Measurements from ENCODE around the gene AR.
"Not testable (repeated sequence)": the region's sequence is repeated elsewhere in the genome, so short reads cannot be mapped to it uniquely, and the experiment has no call there.

Gene AR

GRCh38 chrX:67637293-67637692, 93.5 kb downstream of the AR start:
- not testable (repeated sequence) for DNase-seq

DNA sequence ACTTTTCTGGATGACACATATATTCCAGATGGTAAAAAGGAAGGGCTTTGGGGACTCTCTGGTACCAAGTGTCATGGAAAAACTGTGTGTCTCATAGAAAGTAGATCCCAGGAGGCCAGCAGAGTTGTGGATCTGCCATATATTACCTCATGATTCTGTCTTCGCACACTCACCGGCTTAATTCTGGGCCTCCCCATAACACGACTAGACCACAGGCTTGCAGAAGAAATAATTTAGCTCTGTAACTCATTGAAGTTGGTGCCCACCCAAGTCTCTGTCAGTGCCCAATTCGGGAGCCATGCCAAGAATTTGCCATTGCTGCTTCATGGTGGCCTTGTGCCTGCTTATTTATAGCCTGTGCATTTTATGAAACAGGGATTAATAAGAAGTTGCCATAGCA, 104.5 kb downstream of the AR start:
- DNase-seq: no peak

GRCh38 chrX:67651437-67652142, 107.8 kb downstream of the AR start:
- no peak for DNase-seq

DNA sequence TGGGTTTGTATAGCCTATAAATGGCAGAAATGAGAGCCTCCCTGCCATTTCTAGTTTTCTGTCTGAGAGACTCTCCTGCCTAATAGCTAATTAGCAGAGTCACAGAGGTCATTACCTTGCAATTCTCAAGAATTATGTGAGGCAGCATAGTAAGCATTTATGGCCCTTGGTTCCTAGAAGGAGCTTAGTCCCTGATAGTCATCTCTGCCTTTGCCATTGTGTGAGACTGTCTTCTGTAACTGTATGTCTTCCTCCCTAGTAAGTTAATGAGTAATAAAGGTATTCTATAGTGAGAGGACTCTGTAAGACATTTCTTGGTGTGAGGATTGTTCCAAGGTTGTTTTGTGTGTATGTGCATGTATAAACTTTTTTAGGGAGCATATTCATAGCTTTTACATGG, 108.7 kb downstream of the AR start:
- DNase-seq: no peak

DNA sequence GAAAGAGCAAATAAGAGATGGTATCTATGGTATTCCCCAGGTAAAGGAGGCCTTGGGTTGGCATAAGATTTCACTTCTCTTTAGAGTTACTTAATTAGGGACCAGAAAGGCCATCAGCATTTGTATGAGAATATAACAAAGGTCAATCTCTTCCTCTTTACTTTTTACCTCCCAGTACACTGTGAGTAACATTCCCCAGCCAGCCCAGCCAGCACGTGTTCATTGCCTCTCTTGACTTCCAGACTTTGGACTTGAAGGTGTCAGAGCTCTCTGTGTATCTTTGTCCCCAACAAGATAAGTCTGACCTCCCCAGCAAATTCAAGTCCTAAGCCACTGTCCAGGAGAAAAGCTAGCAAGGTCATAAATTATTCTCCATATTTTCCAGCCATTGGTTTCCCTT, 110.5 kb downstream of the AR start:
- DNase-seq: no peak

DNA sequence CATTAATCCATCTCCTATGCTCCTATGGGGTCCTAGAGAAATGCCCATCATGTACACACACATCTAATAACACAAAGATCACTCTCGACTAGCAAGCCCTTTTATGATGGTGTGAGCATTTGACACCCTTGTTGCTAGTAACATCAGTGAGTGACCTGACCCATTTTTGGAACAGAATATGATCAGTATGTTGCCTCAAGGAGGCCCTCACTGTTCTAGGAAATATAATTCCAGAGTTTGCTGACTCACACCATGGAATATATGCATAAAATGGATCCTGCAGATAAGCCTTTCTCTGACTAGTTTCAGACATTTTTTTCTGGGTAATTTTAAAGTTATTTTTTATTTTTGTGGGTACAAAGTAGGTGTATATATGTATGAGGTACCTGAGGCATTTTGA, 121.8 kb downstream of the AR start:
- DNase-seq: no peak

- DNase-seq: not testable (repeated sequence)
Measured at GRCh38 chrX:67670717-67671116, 126.9 kb downstream of the AR start.

DNA sequence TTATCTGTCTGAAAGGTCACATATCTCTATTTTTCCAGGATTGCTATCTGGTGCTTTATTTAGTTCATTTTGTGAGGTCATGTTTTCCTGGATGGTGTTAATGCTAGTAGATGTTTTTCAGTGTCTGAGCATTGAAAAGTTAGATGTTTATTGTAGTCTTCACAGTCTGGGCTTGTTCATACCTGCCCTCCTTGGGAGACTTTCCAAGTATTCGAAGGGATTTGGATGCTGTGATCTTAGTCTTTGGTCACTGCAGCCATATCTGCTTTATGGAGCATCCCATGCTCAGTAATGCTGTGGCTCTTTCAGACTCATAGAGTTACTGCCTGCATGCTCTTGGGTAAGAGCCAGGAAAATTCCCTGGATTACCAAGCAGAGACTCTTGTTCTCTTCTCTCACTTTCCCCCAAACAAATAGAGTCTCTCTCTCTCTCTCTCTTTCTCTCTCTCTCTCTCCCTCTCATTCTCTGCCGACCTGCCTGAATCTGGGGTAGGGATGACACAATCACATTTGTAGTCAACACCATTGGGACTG, 130.0 kb downstream of the AR start:
- DNase-seq: no peak

- no peak for DNase-seq
Measured at GRCh38 chrX:67674741-67675140, 130.9 kb downstream of the AR start.

DNA sequence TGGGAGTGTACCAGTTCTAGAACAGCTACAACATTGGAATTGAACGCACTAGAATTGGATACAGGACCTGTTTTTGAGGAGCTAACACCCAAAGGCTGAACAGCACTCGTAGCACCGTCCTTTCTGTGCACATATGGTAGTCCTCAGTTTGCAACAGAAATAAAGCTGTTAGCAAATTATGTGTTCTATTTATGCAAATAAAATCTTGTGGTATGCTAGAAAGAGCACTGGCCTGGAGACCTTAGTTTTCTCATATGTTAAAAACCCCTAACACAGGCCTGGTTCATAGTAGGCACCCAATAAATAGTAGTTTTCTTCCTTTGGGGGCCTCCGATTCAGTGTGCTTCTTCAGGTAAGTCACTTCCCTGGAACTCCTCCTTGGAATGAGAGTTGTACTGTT, 140.3 kb downstream of the AR start:
- DNase-seq: no peak

DNA sequence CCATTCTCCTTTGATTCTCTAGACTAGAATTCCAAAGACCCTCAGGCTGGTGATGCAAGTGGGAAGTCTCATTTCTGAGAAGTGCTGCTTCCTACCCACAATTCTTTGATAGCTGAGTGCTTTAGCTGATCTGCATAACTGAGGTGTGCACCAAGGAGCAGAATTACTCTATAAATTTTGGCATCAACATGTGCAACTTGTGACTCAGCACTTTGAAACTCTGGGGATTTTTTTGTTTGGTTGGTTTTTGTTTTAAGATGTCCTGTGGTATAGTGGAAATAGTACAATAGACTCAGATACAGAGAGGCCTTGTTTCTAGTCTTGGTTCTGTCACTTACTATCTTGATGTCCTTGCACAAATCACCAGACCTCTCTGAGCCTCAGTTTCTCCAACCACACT, 148.4 kb downstream of the AR start:
- DNase-seq: no peak

GRCh38 chrX:67693928-67694327, 150.1 kb downstream of the AR start:
- DNase-seq: no peak

- DNase-seq: no peak
Measured at GRCh38 chrX:67697452-67697851, 153.6 kb downstream of the AR start.

- DNase-seq: no peak
Measured at GRCh38 chrX:67700602-67701001, 156.8 kb downstream of the AR start.

DNA sequence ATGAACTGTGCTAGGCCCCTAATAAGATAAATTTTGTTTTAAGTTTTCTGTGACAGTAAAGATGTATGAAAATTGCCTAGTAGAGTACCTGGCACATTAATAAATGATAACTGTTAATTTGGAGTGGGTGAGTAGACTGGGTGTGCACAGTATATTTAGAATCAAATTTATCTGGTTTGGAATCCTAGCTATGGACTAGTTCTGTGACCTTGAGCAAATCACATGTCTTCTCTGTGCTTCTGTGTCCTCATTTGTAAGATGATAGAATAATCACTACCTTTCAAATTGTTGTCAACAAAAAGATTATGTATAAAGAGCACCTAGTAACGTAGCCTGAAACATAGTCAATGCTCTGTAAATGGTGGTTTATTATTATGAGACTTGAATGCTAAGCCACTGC, 170.2 kb downstream of the AR start:
- DNase-seq: no peak

DNA sequence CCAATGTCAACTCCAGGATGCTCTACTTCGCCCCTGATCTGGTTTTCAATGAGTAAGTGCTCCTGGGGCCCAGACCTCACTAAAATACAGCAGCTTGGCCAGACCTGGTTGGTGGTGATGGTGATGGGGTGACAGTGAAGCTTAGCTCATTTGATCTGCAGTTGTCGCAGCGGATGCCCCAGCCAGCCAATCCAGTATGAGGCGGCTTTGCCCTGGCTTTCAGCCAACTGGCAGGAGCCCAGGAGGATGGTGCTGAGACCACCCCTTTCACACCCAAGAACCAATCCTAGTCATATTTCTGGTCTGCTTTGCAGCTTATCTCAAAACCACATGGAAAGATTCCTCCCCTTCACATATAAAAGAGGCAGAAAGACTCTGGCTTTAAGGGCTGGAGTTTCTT, 173.8 kb downstream of the AR start:
- no peak for DNase-seq

DNA sequence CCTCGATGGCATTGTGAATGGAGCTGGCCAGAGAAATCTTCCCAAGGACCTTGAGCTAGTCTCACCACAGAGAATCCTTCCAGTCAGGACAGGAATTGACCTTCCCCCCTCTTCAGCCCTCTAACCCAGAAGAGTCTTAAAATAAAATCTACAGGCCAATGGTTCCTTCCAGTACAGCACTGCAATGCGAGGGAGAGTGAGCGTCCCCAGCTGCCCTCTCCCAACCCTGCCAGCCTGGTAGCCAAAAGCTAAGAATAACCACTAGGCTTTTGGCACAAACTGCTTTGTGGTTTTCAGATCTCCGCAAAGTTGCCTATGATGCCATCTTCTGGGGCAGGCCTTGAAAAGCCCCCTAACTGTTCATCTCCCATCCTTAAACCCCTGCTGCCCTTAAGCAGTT, 175.1 kb downstream of the AR start:
- DNase-seq: no peak

DNA sequence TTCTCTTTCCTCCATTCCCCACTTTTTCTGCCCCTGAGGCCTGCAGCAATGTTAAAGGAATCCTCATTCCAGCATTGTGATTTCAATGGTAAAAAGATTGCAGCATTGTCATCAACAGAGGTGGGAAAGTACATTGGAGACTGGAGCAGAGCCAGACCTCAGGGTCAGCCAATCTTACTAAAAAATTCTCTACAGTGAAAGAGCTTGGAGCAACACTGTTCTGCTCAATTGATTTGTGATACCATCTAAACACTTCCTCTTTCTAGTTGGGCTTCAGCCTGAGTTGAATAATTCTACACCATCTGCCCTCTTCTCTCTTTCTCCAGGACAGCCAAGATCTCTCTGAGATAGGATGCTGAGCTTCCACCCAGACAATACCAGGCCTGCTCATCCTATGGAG, 176.5 kb downstream of the AR start:
- DNase-seq: no peak

- no peak for DNase-seq
Measured at GRCh38 chrX:67721321-67721720, 177.5 kb downstream of the AR start.

DNA sequence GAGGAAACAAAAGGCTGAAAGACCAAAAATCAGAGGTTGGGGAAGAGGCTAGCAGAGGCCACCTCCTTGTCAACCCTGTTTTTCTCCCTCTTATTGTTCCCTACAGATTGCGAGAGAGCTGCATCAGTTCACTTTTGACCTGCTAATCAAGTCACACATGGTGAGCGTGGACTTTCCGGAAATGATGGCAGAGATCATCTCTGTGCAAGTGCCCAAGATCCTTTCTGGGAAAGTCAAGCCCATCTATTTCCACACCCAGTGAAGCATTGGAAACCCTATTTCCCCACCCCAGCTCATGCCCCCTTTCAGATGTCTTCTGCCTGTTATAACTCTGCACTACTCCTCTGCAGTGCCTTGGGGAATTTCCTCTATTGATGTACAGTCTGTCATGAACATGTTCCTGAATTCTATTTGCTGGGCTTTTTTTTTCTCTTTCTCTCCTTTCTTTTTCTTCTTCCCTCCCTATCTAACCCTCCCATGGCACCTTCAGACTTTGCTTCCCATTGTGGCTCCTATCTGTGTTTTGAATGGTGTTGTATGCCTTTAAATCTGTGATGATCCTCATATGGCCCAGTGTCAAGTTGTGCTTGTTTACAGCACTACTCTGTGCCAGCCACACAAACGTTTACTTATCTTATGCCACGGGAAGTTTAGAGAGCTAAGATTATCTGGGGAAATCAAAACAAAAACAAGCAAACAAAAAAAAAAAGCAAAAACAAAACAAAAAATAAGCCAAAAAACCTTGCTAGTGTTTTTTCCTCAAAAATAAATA, 179.9 kb downstream of the AR start:
- DNase-seq: no peak

GRCh38 chrX:67724359-67725110, 180.7 kb downstream of the AR start:
- DNase-seq: no peak

DNA sequence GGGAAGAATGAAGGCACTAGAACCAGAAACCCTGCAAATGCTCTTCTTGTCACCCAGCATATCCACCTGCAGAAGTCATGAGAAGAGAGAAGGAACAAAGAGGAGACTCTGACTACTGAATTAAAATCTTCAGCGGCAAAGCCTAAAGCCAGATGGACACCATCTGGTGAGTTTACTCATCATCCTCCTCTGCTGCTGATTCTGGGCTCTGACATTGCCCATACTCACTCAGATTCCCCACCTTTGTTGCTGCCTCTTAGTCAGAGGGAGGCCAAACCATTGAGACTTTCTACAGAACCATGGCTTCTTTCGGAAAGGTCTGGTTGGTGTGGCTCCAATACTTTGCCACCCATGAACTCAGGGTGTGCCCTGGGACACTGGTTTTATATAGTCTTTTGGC, 181.7 kb downstream of the AR start:
- DNase-seq: no peak

DNA sequence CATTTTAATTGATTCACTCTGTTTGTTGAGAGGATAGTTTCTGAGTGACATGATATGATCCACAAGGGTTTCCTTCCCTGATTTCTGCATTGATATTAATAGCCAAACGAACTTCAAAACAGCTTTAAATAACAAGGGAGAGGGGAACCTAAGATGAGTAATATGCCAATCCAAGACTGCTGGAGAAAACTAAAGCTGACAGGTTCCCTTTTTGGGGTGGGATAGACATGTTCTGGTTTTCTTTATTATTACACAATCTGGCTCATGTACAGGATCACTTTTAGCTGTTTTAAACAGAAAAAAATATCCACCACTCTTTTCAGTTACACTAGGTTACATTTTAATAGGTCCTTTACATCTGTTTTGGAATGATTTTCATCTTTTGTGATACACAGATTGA, 182.2 kb downstream of the AR start:
- no peak for DNase-seq

DNA sequence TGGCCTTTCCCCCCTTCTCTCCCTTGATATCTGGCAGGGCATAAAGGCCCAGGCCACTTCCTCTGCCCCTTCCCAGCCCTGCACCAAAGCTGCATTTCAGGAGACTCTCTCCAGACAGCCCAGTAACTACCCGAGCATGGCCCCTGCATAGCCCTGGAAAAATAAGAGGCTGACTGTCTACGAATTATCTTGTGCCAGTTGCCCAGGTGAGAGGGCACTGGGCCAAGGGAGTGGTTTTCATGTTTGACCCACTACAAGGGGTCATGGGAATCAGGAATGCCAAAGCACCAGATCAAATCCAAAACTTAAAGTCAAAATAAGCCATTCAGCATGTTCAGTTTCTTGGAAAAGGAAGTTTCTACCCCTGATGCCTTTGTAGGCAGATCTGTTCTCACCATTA, 183.8 kb downstream of the AR start:
- no peak for DNase-seq
